ENCODE measurements around the gene NCEH1.

The NCEH1 gene

GRCh38 chr3:172679599-172679998, 31.3 kb downstream of the NCEH1 start:
- no peak for DNase-seq (ENCODE audit: low read depth)
- TF ChIP-seq CTCF (IDR thresholded peaks at IDR 0.05; ENCODE audit: insufficient read depth, low read depth, low read length, missing control alignments): no peak
- H3K4me3 ChIP-seq (ENCODE audit: low read depth, low read length): no peak overlapping the region

DNA sequence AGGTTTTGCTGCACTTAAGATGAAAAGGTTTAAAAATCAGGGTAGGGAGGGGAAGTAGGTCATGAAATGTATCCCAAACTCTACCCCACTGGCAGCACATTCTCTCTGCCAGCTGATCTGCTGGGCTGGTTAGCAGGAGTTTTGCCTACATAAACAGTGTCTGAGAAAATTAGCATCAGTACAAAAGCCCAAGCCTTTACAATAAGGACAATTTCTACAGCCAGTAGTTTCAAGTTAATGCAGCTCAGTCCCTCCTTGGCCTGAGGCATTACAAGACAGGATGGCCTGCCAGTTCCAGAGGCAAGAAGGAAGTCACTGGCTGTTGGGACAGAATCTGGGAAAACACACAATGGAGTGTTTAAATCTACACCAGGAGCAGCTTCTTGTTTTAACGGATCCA, 32.8 kb downstream of the NCEH1 start:
- H3K4me3 ChIP-seq (ENCODE audit: low read depth, low read length): no peak overlapping the region
- DNase-seq (ENCODE audit: low read depth): no peak
- no peak for TF ChIP-seq CTCF (IDR thresholded peaks at IDR 0.05; ENCODE audit: insufficient read depth, low read depth, low read length, missing control alignments)

DNA sequence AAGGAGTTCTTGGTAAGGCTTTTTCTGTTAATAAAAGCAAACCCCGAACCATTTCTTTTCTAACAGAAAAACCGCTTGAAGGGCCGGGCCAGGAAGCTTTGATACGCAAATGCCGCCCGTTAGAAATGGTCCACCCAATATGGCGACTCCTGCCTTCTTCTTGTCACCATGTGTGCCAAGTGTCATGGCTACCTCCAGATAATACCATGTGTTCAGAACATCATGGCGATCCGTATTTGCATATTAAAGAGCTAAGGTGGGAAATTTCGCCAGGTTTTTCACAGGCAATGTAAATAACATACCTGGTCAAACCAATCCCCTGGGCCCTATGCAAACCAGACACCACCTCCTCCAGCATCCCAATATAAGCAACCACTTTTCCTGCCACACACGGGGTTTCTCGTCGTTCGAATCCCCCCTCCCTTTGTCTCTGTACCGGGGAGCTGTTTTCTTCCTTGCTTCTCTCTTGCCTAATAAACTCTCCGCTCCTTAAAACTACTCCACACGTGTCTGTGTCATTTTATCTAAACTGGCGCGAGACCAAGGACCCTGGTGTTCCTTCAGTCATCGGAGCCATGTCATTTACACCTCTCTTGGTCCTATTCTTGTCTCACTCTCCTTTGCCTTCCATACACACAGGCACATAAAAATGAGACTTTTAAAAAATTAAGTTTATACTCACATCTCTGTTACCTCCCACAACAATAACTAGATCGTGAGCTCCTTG, 34.5 kb downstream of the NCEH1 start:
- no peak for TF ChIP-seq CTCF (IDR thresholded peaks at IDR 0.05; ENCODE audit: insufficient read depth, low read depth, low read length, missing control alignments)
- H3K4me3 ChIP-seq (ENCODE audit: low read depth, low read length): no peak overlapping the region
- no peak for DNase-seq (ENCODE audit: low read depth)

GRCh38 chr3:172675441-172676193, 35.2 kb downstream of the NCEH1 start:
- no peak overlapping the region for H3K4me3 ChIP-seq (ENCODE audit: low read depth, low read length)
- peak; percentile 72 for TF ChIP-seq CTCF (IDR thresholded peaks at IDR 0.05; ENCODE audit: insufficient read depth, low read depth, low read length, missing control alignments)
- peak; percentile 52 for DNase-seq (ENCODE audit: low read depth)

DNA sequence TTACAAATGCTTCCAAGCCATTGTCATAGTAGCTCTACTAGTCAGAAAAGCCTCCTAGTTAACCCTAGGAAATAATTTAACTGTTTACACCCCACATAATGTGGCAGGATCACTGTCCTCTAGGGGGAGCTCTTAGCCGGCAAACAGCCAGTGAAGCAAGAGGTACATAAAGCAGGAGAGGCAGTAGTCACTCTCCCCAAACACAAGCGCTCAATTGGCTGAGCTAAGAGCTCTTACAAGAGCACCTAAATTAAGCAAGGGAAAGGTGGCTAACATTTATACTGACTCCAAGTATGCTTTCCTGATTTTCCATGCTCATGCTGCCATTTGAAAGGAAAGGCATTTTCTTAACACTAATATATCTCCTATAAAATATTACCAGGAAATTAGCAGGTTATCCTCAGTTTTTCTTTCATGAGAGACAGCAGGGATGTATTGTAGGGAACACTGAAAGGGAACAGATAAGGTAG, 37.6 kb downstream of the NCEH1 start:
- peak; percentile 82 for DNase-seq (ENCODE audit: low read depth)
- H3K4me3 ChIP-seq (ENCODE audit: low read depth, low read length): no peak overlapping the region
- TF ChIP-seq CTCF (IDR thresholded peaks at IDR 0.05; ENCODE audit: insufficient read depth, low read depth, low read length, missing control alignments): peak; percentile 75

DNA sequence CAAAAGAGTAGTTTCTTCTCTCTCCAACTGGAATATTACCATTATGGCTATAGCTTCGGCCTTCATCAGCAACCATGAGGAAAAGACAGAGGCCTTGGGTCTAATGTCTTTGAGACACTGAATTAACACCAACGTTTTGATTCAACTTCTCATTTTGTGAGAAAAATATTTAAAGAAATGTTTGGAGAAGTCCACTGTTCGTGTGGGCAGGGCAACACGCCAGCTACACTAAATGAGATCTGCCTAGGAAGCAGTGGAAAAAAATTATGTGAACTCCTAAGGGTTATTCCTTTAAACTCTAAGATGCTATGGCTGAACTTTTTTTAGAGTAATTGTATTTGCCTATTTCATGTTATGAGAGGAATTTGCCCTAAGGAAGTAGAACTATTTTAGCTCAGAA, 41.8 kb downstream of the NCEH1 start:
- DNase-seq (ENCODE audit: low read depth): no peak
- TF ChIP-seq CTCF (IDR thresholded peaks at IDR 0.05; ENCODE audit: insufficient read depth, low read depth, low read length, missing control alignments): no peak
- no peak overlapping the region for H3K4me3 ChIP-seq (ENCODE audit: low read depth, low read length)
